Measurements from ENCODE around the gene NDUFS1. TPM values are rescaled to one million over a fixed set of nuclear protein-coding genes. Genes with fewer than 3 reads are reported as not detected.

The NDUFS1 gene
- total and polyA plus RNA-seq, 2 of the 8 experiments (the other 6 are each of a cell fraction or from before 2014, with no cell fraction given): 42.1 to 97.0 TPM

DNA sequence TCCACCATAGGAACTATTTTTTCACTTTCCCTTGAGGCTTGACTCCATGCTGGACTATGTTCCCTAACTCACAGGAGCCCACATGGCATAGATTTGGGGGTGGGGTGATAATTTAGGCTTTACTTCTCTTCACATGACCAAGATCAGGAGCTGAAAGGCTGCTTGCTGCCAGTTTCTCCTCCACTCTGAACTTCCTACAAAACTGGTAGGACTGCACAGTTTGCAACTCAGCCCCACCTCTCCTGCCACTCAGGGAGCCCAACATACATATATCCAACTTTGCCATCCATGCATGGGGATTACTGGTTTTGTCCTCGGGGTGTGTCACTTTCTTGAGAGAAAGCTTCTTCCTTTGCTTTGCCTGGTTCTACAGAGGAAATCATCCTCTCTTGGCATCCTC lies 87.4 kb downstream of the NDUFS1 start:
- FAIRE-seq: no peak
- no peak overlapping the region for H3K4ac ChIP-seq (replicated peaks; ENCODE audit: insufficient read length, low read depth, low read length)
- whole genome bisulfite sequencing, 2 experiments (ENCODE audit: extremely low coverage in 1 of 2, insufficient coverage in 1 of 2, insufficient read length in 1 of 2, insufficient replicate concordance in 2 of 2, low coverage in 1 of 2, low lambda C conversion rate in 2 of 2, missing lambda C conversion rate in 1 of 2): 86% methylated on average over 1 of the region's 1 CpG; no CpG with 5 or more reads in 1 of the 2 experiments

More for the DNA sequence above, 87.4 kb downstream of the NDUFS1 start:
- CTCF ChIA-PET (ENCODE audit: partially characterized antibody): interaction anchor here (0.5 to 1.3 kb wide), 5 partner anchors 11 to 63 kb away, joined by 3 to 4 read pairs (median 3); partner anchors contain the start of gene INO80D
- Histone ChIP-seq H3K56ac (replicated peaks; ENCODE audit: insufficient read length, low read depth, low read length) (no peak overlapping the region), H2AK5ac (ENCODE audit: low read depth, low read length) (no peak overlapping the region; the same call in 1 of the 2 replicates), H4K5ac (ENCODE audit: insufficient read length, low read depth, low read length) (no peak overlapping the region), H3K18ac (ENCODE audit: extremely low read depth, low read length) (no peak overlapping the region), H2AFZ (ENCODE audit: low read length) (no peak overlapping the region), H3K27ac (ENCODE audit: low read depth, low read length) (no peak overlapping the region), H3K23ac (ENCODE audit: insufficient read length) (no peak overlapping the region), H3K36me3 (ENCODE audit: control insufficient read depth in 2 of 4, insufficient read depth in 4 of 4, low read length in 3 of 4) (no peaks in the 10 kb centered on the region; a peak in 1 of 8 replicates), H3K14ac (ENCODE audit: insufficient read length) (no peak overlapping the region), H3K27me3 (replicated peaks in 1 of 4; ENCODE audit: control insufficient read depth in 3 of 4, extremely low read depth in 1 of 4, insufficient read depth in 3 of 4, low read length in 3 of 4) (no peaks in the 10 kb centered on the region), H3K4me2 (ENCODE audit: insufficient read depth in 1 of 2, low read depth in 2 of 2, low read length in 2 of 2) (no peak overlapping the region), H4K8ac (ENCODE audit: extremely low read depth, insufficient read depth, low read length) (no peak overlapping the region), H3K4me1 (replicated peaks in 1 of 4; ENCODE audit: control insufficient read depth in 3 of 4, insufficient read depth in 4 of 4, low read length in 3 of 4) (peaks cover 0 to 3% (median 0%) of the 10 kb centered on the region in 4 experiments; a peak in 1 of 7 replicates), H3K9ac (replicated peaks in 1 of 4; ENCODE audit: extremely low read depth in 1 of 4, low read depth in 3 of 4, low read length in 3 of 4) (no peak overlapping the region), H2BK12ac (ENCODE audit: low read depth, low read length) (no peak overlapping the region), H3K79me1 (ENCODE audit: low read depth, low read length) (peaks cover 2% of the 10 kb centered on the region; the same call in 1 of the 2 replicates), H2BK20ac (ENCODE audit: low read length) (no peak overlapping the region), H2BK5ac (ENCODE audit: low read depth, low read length) (no peak overlapping the region), H4K20me1 (replicated peaks in 1 of 2; ENCODE audit: control insufficient read depth in 1 of 2, insufficient read depth in 2 of 2, low read length in 2 of 2) (no peaks in the 10 kb centered on the region), H3K9me3 (ENCODE audit: insufficient read depth in 2 of 2, low read depth in 1 of 2, low read length in 1 of 2) (no peaks in the 10 kb centered on the region), H3K23me2 (ENCODE audit: low read depth, low read length) (no peaks in the 10 kb centered on the region), H3K4me3 (ENCODE audit: extremely low read depth in 1 of 4, insufficient read depth in 2 of 4, low read depth in 3 of 4, low read length in 4 of 4) (no peak overlapping the region), H2BK120ac (replicated peaks; ENCODE audit: low read depth, low read length) (no peak overlapping the region), H4K91ac (replicated peaks; ENCODE audit: insufficient read length, low read length) (no peak overlapping the region), H3K79me2 (ENCODE audit: control insufficient read depth in 1 of 2, insufficient read depth in 2 of 2, low read length in 2 of 2) (peaks cover 8 to 99% of the 10 kb centered on the region in 2 experiments), H2BK15ac (ENCODE audit: low read length) (no peak overlapping the region)
- no peak for DNase-seq (ENCODE audit: low read depth in 1 of 2, low spot score in 2 of 2)
- POLR2A ChIA-PET (ENCODE audit: partially characterized antibody): interaction anchor here (0.9 to 7.5 kb wide), 4 partner anchors 8 to 26 kb away, joined by 3 to 34 read pairs (median 6); partner anchors contain the start of gene INO80D
- TF ChIP-seq TCF12 (IDR thresholded peaks at IDR 0.05; ENCODE audit: low read depth, low read length) (no peak), BRCA1 (IDR thresholded peaks at IDR 0.05; ENCODE audit: low read depth, low read length) (no peak), SRF (IDR thresholded peaks at IDR 0.05; ENCODE audit: low read depth, low read length) (no peak), KDM4A (IDR thresholded peaks at IDR 0.05; ENCODE audit: low read depth, low read length, severe bottlenecking) (no peak), PHF8 (conservative IDR thresholded peaks at IDR 0.05; ENCODE audit: low read depth, low read length) (no peak), HDAC2 (IDR thresholded peaks at IDR 0.05; ENCODE audit: borderline replicate concordance in 1 of 2, low read depth in 2 of 2, low read length in 2 of 2) (no peak)

All from H1 (cell line).